ENCODE measurements around the gene TLR8.
A peak's percentile ranks its signal among the peaks of the same experiment; 100 is the strongest.

GRCh38 chrX:12950851-12951594 is 44.6 kb downstream of the TLR8 start:
- TF ChIP-seq CTCF (IDR thresholded peaks at IDR 0.05) (peak in 1 of 7 experiments; percentile 22), POLR2A (IDR thresholded peaks at IDR 0.05) (no peak)

All from body of pancreas (tissue), 4 donors.